Measurements from ENCODE around the gene ATP6V1F.
A peak's percentile ranks its signal among the peaks of the same experiment; 100 is the strongest.

ATP6V1F gene

DNA sequence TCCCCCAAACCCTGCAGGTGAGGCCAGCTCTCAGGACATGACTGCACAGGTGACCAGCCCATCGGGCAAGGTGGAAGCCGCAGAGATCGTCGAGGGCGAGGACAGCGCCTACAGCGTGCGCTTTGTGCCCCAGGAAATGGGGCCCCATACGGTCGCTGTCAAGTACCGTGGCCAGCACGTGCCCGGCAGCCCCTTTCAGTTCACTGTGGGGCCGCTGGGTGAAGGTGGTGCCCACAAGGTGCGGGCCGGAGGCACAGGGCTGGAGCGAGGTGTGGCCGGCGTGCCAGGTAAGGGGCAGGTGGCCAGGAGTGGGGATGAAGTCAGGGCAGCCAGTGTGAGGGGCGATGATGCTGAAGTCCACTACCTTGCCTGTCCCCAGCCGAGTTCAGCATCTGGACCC lies 8.3 kb upstream of the ATP6V1F start:
- Mint-ChIP-seq H3K4me3 (no peak overlapping the region), H3K4me1 (peaks cover 4% of the 10 kb centered on the region), H3K36me3 (no peaks in the 10 kb centered on the region), H3K27ac (no peak overlapping the region), H3K27me3 (peaks cover 17% of the 10 kb centered on the region), H3K9me3 (no peaks in the 10 kb centered on the region)
- ATAC-seq, result no peak

DNA sequence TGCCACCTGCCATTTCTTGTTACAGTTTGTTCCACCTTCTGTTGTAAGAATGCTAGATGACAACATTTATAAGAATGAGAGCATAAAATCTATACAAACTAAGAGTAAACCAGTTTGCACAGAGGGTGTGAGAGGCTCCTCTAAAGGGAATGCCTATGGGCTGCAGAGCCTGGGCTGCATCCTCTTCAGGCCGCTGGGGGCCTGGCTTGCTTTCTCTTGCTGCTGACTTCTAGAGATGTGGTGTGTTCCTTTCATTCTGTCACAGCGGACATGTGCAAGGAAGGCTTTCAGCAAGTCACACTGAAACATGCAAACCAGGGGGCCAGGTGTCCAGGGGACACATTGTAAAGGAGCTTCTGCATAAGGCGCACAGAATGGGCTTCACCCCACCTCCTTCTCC lies 7.1 kb upstream of the ATP6V1F start:
- ATAC-seq, result no peak
- Mint-ChIP-seq H3K27me3 (peaks cover 8% of the 10 kb centered on the region), H3K9me3 (no peaks in the 10 kb centered on the region), H3K4me3 (no peak overlapping the region), H3K27ac (no peak overlapping the region), H3K36me3 (no peaks in the 10 kb centered on the region), H3K4me1 (peaks cover 11% of the 10 kb centered on the region)

DNA sequence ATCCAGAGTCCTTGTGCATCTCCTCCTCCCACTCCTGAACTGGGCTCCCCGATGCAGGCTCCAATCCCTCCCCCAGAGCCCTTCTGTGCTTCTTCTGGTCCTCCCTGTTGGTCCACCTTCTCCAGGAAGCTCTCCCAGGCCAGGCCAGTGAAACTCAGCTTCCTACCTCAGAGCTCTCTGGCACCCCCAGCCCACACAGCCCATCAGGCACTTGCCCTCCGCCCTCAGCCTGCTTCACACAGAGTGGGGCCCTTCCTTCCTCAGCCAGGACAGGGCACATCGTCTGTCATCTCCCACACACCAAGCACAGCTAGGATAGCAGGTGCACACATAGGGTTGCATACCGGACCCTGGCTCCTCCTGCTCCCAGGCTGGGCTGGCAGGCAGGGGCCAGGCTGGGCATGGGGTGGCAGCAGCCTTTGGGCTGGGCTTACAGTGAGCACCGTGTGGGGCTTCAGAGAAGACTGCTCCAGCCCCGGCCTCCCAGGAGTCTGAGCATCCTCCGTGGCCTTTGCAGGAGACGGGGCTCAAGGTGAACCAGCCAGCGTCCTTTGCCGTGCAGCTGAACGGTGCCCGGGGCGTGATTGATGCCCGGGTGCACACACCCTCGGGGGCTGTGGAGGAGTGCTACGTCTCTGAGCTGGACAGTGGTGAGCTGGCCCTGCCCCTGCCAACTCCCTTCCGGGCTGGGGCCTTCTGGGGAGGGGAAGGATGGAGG lies 6.5 kb upstream of the ATP6V1F start:
- Mint-ChIP-seq H3K27me3 (peaks cover 8% of the 10 kb centered on the region), H3K4me3 (no peak overlapping the region), H3K36me3 (no peaks in the 10 kb centered on the region), H3K9me3 (no peaks in the 10 kb centered on the region), H3K4me1 (peaks cover 11% of the 10 kb centered on the region), H3K27ac (no peak overlapping the region)
- ATAC-seq, result no peak

DNA sequence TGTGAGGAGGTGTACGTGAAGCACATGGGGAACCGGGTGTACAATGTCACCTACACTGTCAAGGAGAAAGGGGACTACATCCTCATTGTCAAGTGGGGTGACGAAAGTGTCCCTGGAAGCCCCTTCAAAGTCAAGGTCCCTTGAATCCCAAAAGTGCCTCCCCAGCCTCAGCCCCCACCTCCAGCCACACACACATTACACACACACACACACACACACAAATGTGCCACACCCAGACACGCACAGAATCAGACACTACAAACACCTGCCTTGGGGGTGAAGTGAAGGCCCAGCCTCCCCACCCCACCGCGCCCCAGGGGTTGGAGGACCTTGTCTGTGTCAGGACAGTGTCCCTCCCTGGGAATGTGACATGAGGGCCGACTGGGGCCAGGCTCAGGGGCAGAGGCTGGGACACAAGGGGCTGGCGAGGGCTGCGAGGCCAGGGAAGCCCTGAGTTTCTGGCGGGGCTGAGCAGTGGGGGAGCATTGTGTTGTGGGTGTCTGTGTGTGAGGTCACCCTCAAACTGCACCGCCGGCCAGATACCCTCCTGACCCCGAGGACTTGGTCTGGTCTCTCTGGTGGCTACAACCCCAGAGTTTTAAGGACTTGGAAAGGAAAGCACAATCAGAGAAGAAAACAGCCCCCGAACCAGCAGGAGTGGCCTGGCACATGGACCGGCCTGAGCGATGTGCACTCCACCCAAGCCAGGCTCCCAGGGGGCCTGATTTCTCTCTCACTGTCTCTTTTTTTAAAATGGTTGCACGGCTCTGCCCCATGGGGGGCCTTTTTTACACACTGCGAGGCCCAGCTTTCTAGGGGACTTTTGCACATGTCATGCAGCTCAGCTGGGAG lies 4.0 kb upstream of the ATP6V1F start:
- ATAC-seq, result no peak
- H3K4me3 Mint-ChIP-seq, result no peak overlapping the region
- H3K27ac Mint-ChIP-seq, result no peak overlapping the region
- peaks cover 8% of the 10 kb centered on the region for H3K27me3 Mint-ChIP-seq
- H3K4me1 Mint-ChIP-seq, result peaks cover 19% of the 10 kb centered on the region
- no peaks in the 10 kb centered on the region for H3K9me3 Mint-ChIP-seq
- H3K36me3 Mint-ChIP-seq, result no peaks in the 10 kb centered on the region

DNA sequence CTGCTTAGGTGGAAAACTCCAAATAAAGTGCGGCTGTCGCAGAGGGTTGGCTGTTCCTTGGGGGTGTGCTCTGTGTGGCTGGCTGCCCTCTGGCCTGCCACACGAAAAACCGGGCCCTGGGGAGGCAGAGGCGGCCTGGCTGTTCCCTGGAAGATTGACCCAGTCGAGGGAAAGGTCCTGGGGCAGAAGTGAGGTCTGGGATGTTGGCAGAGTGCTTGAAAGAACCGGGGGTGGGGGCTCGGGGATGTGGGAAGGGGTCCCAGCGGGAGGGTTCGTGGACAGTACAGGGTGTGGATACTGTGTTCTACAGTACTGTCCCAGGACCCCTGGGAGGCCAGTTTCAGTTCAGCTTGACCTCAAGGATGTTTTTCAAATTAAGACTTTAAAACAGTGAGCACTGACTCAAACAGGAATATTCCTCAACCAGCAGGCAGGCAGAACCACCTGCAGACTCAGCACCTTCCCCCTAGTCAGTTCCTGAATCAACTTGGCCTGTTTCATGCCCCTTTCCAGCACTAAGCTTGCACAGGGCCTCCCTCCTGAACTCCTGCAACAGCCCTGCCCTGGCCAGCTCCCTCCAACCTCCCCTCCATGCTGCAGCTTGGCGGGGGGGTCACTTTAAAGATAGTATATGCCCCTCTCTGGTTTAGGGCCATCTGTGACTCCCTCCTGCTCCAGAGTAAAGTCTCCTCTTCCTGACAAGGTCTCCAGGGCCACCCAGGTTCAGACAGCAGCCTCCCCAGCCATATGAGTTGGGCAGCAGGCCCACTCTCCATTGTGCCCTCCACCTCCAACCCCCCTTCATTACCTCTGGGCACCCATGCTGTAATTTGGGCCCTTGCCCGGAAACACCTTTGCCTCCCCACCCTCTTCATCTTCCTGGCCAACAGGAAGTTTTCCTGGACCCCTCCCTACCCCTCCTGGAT lies 3.2 kb upstream of the ATP6V1F start:
- Mint-ChIP-seq H3K4me1 (peaks cover 24% of the 10 kb centered on the region), H3K27ac (no peak overlapping the region), H3K9me3 (no peaks in the 10 kb centered on the region), H3K36me3 (no peaks in the 10 kb centered on the region), H3K27me3 (peaks cover 8% of the 10 kb centered on the region), H3K4me3 (no peak overlapping the region)
- no peak for ATAC-seq

DNA sequence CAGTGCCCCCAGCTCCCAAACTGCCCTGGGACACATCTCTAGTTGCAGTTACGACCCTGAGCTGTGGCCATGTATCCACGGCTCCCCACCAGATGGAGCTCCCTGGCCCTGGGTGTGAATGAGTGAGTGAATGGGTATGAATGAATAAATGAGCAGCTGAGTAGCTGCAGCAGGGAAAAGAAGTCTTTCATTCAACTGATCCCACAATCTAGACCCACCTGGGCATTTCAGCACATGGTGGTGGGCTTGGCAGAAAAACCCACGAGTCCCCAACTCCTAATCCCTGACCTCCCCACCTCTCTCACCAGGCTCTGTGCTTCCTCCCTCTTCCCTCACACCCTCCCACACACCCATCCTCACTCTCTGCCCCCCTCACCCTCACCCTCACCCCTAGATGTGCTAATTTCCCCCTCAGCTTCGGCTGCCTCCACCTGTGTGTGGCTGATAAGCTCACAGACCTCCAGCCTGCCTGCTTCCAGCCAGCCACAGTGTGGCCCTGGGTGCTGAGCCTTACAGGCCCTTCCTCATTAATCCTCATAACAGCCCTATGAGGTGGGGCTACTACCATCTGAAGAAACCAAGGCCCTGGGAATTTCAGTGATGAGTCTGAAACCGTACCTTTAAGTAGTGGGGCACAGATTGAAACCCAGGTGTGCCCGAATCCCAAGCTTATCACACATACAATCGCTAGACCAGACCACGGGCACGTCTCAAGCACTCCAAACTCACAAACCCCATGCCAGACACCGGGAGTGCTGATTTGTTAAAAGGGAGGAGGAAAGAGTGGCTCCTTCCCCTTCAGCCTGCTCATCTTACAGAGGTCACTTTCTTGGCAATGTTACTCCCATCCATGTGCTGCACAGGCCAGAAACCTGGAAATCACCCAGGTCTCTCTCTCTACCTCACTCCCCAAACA lies 2.2 kb upstream of the ATP6V1F start:
- Mint-ChIP-seq H3K27ac (no peak overlapping the region), H3K36me3 (peaks cover 6% of the 10 kb centered on the region), H3K27me3 (peaks cover 8% of the 10 kb centered on the region), H3K4me1 (peaks cover 30% of the 10 kb centered on the region), H3K9me3 (no peaks in the 10 kb centered on the region), H3K4me3 (no peak overlapping the region)
- no peak for ATAC-seq

DNA sequence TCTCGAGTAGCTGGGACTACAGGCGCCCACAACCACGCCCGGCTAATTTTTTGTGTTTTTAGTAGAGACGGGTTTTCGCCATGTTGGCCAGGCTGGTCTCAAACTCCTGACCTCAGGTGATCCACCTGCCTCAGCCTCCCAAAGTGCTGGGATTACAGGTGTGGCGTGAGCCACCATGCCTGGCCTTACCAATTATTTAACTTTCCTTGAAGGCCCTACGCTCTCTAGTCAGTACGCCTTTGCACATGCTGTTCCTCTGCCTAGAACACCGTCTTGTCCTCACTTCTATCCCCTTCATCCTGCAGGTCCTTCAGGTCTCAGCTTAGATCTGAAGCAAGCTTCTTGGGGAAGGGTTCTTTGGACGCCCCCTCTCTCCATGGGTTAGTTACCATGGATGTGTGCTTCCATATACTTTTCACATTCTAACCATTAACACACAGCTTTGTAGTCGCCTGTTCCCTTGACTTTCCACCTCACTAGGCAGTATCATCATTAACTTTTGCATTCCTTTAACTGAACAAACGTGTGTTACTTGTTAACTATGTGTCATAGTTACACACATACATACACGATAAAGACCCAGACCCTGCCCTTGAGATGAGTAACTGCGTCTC lies 592 bp upstream of the ATP6V1F start:
- Mint-ChIP-seq H3K4me3 (peak overlapping the region; percentile 93), H3K27me3 (no peaks in the 10 kb centered on the region), H3K36me3 (peaks cover 20% of the 10 kb centered on the region), H3K27ac (peak overlapping the region; percentile 87), H3K4me1 (peaks cover 32% of the 10 kb centered on the region), H3K9me3 (no peaks in the 10 kb centered on the region)
- no peak for ATAC-seq

DNA sequence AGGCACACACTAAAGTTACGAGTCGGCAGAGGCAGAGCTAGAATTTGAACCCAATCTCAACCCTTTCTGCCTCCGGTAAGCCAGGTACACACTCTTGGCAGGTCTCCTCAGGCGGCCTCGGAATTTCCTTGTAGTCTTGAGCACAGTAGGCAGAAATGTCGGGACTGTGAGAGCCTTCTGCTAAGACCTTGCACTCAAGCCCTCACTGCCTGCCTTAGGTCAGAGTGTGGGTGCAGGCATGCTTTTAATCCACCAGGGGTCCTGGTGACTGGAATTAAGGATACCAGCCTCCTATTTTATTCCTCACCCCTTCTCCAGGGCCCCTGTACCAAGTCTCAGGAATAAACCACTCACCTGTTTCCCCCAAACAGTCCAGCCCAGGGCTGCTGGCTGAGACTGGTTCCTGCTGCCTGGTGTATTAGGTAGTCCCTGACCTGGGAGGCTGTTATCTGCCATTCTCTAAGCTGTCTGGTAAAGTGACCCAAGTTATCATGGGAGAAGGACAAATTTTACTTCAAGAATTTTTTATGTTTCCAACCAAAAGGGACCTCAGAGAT lies 855 bp downstream of the ATP6V1F start:
- Mint-ChIP-seq H3K4me1 (peaks cover 38% of the 10 kb centered on the region), H3K27me3 (no peaks in the 10 kb centered on the region), H3K27ac (peak overlapping the region; percentile 87), H3K4me3 (peak overlapping the region; percentile 93), H3K36me3 (peaks cover 28% of the 10 kb centered on the region), H3K9me3 (no peaks in the 10 kb centered on the region)
- ATAC-seq, result peak; percentile 49

DNA sequence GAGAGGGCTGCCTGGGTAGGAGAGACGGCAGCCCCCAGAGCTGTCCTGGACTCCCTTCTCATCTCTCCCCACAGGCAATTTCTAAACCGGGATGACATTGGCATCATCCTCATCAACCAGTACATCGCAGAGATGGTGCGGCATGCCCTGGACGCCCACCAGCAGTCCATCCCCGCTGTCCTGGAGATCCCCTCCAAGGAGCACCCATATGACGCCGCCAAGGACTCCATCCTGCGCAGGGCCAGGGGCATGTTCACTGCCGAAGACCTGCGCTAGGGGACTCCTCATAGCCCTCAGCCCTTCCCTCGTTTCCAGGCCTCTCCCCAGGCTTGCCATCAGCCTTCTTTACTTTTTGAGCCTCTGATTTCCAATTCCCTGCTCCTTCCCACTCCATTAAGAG lies 2.6 kb downstream of the ATP6V1F start:
- no peak for ATAC-seq
- peaks cover 39% of the 10 kb centered on the region for H3K4me1 Mint-ChIP-seq
- H3K9me3 Mint-ChIP-seq, result no peaks in the 10 kb centered on the region
- H3K27me3 Mint-ChIP-seq, result peaks cover 5% of the 10 kb centered on the region
- H3K4me3 Mint-ChIP-seq, result no peak overlapping the region
- H3K36me3 Mint-ChIP-seq, result peaks cover 28% of the 10 kb centered on the region
- H3K27ac Mint-ChIP-seq, result no peak overlapping the region

DNA sequence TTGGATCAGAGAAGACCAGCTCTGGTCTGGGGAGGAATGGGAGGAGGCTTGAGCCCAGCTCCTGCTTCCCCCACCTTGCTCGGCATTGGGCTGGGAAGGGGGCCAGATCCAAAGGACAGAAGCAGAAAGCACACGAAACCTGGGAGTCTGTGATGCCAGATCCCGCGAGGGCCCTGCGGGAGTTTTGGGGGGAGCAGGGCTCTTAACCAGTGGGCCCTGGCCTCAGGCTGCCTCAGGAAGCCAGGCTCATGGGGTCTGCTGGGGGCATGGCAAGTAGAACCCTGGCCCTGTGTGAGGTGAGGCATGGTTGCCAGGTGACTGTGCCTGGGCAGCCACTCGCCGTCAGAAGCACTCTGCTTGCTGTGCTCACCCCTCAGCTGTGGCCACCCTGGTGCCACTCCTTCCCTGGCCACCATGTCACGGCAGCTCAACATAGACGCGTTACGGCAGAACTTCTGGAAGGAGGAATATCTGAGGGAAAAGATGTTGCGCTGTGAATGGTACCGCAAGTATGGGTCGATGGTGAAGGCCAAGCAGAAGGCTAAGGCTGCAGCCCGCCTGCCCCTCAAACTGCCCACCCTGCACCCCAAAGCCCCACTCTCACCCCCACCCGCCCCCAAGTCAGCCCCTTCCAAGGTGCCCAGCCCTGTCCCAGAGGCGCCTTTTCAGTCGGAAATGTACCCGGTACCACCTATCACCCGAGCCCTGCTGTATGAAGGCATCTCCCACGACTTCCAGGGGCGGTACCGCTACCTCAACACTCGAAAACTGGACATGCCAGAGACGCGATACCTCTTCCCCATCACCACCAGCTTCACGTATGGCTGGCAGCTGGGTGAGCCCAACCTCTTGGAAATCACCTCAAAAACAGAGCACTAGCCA lies 3.6 kb downstream of the ATP6V1F start:
- ATAC-seq, result no peak
- H3K27ac Mint-ChIP-seq, result no peak overlapping the region
- peaks cover 48% of the 10 kb centered on the region for H3K4me1 Mint-ChIP-seq
- no peaks in the 10 kb centered on the region for H3K9me3 Mint-ChIP-seq
- peaks cover 28% of the 10 kb centered on the region for H3K36me3 Mint-ChIP-seq
- peaks cover 15% of the 10 kb centered on the region for H3K27me3 Mint-ChIP-seq
- no peak overlapping the region for H3K4me3 Mint-ChIP-seq

DNA sequence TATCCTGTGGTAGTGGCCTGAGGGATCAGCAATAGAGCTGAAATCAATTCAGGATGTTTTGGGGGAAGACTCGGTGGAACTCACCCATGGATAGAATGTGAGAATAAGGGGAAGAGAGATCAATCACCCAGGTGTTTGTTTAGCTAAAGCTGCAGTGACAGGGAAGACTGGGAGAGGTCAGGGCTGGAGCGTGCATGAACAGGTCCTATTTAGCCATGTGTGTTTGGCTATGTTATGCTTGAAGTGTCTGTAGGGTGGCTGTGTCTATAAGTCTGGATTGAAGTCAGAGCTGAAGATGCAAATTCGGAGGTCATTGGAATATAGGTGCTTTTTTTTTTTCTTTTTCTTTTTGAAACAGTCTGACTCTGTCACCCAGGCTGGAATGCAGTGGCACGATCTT lies 4.6 kb downstream of the ATP6V1F start:
- Mint-ChIP-seq H3K4me1 (peaks cover 46% of the 10 kb centered on the region), H3K27ac (no peak overlapping the region), H3K9me3 (no peaks in the 10 kb centered on the region), H3K4me3 (no peak overlapping the region), H3K36me3 (peaks cover 28% of the 10 kb centered on the region), H3K27me3 (peaks cover 17% of the 10 kb centered on the region)
- no peak for ATAC-seq

DNA sequence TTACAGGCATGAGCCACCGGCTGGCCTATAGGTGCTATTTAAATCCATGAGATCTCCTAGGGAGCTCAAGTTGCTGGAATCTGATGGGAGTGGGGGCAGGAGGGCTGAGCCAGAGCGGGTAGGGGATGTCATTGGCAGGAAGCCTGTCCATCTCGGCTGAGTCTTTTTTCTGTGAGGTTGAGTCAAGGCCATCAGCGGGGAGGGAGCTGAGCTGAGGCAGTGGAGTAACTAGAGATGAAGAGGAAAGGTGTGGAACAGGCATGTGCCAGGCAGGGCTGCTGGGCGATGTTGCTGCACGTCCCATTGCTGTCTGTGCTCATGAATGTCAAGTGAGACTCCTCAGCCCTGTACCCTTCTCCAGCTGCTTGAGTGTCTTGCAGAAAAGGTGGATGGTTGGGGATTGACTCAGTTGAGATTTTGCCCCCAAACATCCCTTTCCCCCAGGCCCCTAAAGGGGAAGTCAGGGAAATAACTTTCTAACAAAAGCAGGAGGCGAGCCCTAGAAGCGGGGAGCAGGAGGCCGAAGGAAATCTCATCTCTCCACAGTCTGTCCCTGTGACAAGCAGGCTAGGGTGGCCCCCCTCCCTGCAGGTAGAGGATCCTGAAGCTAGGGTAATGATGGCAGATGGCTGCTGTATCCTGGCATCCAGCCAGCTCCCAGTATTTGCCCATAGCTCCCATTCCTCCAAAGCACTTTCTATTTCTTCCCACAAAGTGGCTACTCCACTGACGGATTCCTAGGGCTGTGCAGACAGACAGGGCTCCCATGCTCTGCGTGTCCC lies 5.4 kb downstream of the ATP6V1F start:
- no peak for ATAC-seq
- Mint-ChIP-seq H3K9me3 (no peaks in the 10 kb centered on the region), H3K4me1 (peaks cover 43% of the 10 kb centered on the region), H3K27ac (no peak overlapping the region), H3K27me3 (peaks cover 17% of the 10 kb centered on the region), H3K4me3 (no peak overlapping the region), H3K36me3 (peaks cover 28% of the 10 kb centered on the region)
